Measurements from ENCODE around the gene P2RX7.

GRCh38 chr12:121188227-121188626 is 55.6 kb downstream of the P2RX7 start:
- TF ChIP-seq JUN (CRISPR knock-in tag; IDR thresholded peaks at IDR 0.05) (no peak), CTCF (IDR thresholded peaks at IDR 0.05) (no peak)
